GM06990 (cell line): Measurements from ENCODE around the gene PAXX.

Experiments used
- DNase-seq: peaks from one replicate; pipeline ENCODE4 v3.0.0-alpha.2; 2011; ENCODE audit not compliant: insufficient read length; ENCODE audit errors: extremely low read depth
- H3K27me3 ChIP-seq: replicated peaks from 2 replicates; pipeline ENCODE4 v1.6.0; 2011; ENCODE audit warnings: low read length; ENCODE audit not compliant: control insufficient read depth, insufficient read depth
- H3K36me3 ChIP-seq: 2 replicates; pipeline ENCODE4 v1.5.1; 2011; ENCODE audit warnings: low read length; ENCODE audit not compliant: control insufficient read depth, insufficient read depth
- H3K4me3 ChIP-seq: replicated peaks from 2 replicates; pipeline ENCODE4 v1.5.1; 2011; ENCODE audit warnings: low read depth, mild to moderate bottlenecking, control low read depth, low read length
- TF ChIP-seq, protein P1 (sequence below): IDR thresholded peaks from 2 replicates; pipeline ENCODE4 v1.5.1; 2011; ENCODE audit warnings: low read length, control low read depth, mild to moderate bottlenecking, inconsistent platforms; ENCODE audit not compliant: insufficient read depth, poor library complexity, severe bottlenecking

PAXX gene

DNA sequence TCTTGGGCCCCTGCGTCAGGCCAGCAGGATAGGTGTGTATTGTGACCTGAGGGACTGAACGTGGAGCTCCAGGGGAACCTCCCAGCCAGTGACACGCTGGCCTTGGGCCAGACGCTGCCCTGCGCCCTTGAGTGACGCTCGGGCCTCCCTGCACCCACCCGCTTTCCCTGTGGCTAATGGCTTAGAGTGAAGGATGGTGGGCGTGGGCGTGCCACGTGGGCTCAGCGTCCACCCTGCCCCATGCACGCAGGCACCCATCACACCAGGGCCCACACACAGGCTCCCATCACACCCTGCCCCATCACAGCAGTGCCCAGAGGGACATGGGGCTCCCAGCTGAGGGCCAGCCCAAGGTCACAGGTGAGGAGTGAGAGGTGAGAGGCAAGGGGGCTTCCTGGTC is 44.8 kb downstream of the PAXX start:
- no peaks in the 10 kb centered on the region for H3K36me3 ChIP-seq
- TF ChIP-seq, protein P1, sequence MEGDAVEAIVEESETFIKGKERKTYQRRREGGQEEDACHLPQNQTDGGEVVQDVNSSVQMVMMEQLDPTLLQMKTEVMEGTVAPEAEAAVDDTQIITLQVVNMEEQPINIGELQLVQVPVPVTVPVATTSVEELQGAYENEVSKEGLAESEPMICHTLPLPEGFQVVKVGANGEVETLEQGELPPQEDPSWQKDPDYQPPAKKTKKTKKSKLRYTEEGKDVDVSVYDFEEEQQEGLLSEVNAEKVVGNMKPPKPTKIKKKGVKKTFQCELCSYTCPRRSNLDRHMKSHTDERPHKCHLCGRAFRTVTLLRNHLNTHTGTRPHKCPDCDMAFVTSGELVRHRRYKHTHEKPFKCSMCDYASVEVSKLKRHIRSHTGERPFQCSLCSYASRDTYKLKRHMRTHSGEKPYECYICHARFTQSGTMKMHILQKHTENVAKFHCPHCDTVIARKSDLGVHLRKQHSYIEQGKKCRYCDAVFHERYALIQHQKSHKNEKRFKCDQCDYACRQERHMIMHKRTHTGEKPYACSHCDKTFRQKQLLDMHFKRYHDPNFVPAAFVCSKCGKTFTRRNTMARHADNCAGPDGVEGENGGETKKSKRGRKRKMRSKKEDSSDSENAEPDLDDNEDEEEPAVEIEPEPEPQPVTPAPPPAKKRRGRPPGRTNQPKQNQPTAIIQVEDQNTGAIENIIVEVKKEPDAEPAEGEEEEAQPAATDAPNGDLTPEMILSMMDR, result no peak
- no peaks in the 10 kb centered on the region; the same call in 1 of the 2 replicates for H3K27me3 ChIP-seq
- no peak for DNase-seq
- no peak overlapping the region for H3K4me3 ChIP-seq

DNA sequence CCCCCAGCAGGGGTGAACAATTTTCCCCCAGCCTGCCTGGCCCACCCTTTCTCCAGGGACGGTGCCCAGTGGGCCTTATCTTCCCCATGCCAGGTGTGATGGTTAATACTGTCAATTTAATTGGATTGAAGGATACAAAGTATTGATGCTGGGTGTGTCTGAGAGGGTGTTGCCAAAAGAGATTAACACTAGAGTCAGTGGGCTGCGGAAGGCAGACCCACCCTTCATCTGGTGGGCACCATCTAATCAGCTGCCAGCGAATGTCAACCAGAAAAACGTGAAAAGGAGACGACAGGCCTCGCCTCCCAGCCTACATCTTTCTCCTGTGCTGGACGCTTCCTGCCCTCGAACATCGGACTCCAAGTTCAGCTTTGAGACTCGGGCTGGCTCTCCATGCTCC is 45.3 kb downstream of the PAXX start:
- DNase-seq, result no peak
- no peak overlapping the region for H3K4me3 ChIP-seq
- no peaks in the 10 kb centered on the region for H3K36me3 ChIP-seq
- TF ChIP-seq, protein P1, result no peak
- no peaks in the 10 kb centered on the region; the same call in 1 of the 2 replicates for H3K27me3 ChIP-seq

DNA sequence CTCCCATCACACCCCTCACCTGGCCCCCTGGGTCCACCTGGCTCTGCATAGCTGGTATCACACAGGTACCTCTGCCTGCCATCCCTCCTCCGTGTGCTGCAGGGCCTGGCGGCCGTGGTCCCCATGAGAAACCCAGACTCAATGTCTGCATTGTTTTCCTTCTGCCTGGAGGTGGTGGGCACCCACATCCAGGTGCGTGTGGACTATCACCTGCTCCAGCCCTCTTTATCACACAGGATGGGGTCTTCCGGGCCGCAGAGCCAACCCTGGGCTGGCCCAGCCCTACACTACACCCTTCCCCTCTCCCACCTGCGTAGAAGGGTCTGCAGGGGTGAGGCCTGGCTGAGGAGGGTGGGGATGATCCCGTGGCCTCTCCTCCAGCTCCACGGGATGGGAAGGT is 46.7 kb downstream of the PAXX start:
- TF ChIP-seq, protein P1, result no peak
- Histone ChIP-seq H3K36me3 (no peaks in the 10 kb centered on the region), H3K4me3 (no peak overlapping the region), H3K27me3 (no peaks in the 10 kb centered on the region; the same call in 1 of the 2 replicates)
- DNase-seq, result no peak

DNA sequence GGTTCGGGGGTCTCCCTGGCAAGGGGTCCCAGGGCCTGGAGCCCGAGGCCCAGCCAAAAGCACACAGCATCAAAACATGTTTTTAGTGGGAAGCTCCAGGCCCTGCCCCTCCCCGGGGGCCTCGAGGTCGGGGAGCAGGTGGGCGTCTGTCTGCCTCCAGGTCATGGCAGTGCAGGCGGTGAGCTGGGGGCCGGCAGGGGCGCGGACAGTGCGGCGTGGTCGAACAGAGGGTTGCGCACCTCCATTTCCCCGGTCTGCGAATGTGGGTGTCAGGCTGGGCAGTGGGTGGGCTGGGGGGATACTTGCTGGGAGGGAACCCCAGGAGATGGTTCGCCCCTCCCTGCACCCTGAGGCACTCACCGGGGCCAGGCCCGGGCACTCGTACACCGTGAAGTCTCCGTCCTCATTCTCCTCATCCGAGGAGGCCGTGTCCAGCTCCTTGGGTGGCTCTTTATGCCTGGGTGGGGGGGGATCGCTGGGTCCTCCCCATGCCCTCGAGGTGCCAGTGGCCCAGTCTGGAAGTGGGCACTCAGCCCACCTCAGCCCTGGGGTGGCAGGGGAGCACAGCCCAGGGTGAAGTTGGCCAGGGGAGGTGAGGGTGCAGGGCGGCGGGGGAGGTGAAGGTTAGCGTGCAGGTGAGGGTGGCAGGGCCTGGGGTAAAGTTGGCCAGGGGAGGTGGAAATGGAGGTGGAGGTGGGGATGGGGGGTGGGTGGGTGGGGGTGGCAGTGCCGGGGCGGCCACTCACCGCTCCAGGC is 47.6 kb downstream of the PAXX start:
- no peak for DNase-seq
- TF ChIP-seq, protein P1, result no peak
- H3K4me3 ChIP-seq, result no peak overlapping the region
- H3K36me3 ChIP-seq, result no peaks in the 10 kb centered on the region
- no peaks in the 10 kb centered on the region; the same call in 1 of the 2 replicates for H3K27me3 ChIP-seq

DNA sequence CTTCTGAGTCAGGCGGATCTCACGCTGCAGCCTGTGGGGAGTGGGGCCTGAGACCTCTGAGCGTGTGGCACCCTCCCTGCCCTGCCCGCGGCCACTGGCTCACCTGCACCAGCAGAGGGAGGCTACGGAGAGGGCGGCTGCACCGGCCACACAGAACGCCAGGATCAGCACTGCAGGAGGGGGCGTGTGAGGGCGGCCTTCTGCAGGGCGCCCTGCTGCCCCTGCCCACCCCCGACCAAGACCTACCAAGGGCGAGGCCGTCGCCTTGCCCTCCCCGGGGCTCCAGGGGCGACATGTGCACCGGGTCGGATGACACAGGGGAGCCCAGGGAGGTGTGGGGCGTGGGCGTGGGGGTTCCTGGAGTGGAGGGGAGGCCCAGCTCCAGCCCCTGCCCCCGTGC is 48.3 kb downstream of the PAXX start:
- no peak for DNase-seq
- H3K36me3 ChIP-seq, result no peaks in the 10 kb centered on the region
- H3K4me3 ChIP-seq, result no peak overlapping the region

More for the DNA sequence above, 48.3 kb downstream of the PAXX start:
- TF ChIP-seq, protein P1, result no peak
- no peaks in the 10 kb centered on the region; the same call in 1 of the 2 replicates for H3K27me3 ChIP-seq
